GM18502 (cell line): ENCODE data around the gene SH3GL1.

Experiments
- ATAC-seq: cut with Tn5 transposase; IDR thresholded peaks from one replicate; pipeline ENCODE4 v1.9.1; 2021; ENCODE audit warnings: mild to moderate bottlenecking; ENCODE audit not compliant: unreplicated experiment, poor library complexity

SH3GL1 gene

GRCh38 chr19:4402171-4403004, 2.0 kb upstream of the SH3GL1 start, which contains the start of gene CHAF1A:
CHAF1A (plus strand) TSS chr19:4402640; CDS start chr19:4402763, 123 bp downstream.
- peak; percentile 84 for ATAC-seq

GRCh38 chr19:4401769-4402170, 1.4 kb upstream of the SH3GL1 start:
- no peak for ATAC-seq

DNA sequence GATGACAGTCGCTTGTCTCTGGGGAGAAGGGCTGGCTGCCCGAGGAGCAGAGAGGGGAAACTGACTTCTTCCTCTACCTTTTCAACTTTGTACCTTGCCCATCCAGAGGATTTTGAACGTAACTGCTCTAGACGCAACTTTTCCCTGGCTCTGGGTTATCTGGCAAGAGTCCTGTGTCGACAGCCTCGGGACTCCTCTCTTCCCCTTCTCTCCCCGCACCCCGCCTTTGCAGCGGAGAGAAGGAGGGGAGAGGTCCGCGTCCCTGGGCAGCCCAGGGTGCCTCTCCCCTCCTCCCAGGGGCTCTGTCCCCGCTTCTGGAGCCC, 574 bp downstream of the SH3GL1 start:
- ATAC-seq: no peak

DNA sequence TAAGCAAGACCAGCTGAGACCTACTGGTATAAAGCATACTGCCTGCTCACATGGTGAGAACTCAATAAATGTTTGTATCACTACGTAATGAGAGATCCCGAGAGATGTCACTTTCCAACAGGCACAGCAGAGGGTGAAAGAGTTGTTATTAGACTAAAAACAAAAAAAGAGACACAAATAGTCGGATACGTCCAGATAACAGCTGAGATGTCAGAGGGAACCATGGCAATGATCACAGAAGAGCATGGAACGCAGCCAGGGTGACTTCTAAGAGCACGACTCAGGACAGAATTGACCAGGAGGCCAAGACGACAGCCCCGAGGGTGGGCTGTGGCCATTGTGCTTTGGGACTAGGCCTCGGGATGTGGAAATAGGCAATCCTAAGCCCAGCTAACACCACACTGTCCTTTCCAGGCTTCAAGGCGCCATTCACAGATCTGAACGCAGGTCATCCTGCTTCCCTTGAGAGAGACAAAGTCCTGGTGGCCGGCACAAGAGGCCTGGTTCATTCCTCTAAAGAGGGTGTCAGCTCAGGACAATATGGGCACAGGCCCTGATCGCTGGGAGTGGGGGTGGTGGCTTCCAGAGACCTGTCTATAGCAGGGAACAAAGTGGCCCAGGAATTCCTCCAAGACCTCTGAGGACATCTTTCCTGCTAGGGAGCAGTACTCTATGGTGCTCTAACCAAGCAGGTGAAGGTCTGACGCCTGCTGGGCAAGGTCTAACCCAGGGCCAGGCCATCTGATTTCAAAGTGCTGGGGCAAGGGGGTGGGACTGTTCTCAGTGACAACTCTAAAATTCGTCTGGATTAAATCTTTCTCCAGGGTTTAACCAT, 3.2 kb downstream of the SH3GL1 start:
- no peak for ATAC-seq

DNA sequence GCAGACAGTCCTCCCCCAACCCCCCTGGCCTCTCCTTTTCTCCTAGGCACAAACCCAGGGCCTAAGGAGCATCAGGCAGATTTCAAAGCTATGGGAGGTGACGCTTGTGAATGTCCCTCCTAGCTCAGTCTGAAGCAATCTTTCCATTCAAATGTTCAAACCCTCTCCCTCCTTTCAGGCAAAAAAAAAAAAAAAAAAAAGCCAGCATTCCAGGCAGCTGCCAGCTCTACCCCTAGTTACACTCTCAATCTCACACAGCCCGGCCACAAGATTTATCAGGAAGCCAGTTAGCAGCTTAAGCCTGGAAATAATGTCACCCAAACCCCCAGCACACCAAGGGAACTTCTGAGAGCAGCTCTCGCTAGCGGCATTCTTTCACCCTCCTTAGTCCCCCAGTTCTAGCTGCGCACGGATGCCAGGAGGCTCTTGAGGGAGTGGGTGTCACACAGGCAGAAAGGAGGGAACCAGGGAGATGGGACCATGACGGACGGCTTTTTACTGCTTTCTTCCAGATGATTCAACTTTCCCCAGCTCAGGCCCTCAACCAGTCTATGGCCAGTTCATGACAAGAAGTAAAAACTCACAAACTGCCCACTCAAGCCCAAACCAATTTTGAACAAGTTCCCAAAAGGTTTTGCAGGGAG, 6.3 kb downstream of the SH3GL1 start:
- ATAC-seq: no peak

DNA sequence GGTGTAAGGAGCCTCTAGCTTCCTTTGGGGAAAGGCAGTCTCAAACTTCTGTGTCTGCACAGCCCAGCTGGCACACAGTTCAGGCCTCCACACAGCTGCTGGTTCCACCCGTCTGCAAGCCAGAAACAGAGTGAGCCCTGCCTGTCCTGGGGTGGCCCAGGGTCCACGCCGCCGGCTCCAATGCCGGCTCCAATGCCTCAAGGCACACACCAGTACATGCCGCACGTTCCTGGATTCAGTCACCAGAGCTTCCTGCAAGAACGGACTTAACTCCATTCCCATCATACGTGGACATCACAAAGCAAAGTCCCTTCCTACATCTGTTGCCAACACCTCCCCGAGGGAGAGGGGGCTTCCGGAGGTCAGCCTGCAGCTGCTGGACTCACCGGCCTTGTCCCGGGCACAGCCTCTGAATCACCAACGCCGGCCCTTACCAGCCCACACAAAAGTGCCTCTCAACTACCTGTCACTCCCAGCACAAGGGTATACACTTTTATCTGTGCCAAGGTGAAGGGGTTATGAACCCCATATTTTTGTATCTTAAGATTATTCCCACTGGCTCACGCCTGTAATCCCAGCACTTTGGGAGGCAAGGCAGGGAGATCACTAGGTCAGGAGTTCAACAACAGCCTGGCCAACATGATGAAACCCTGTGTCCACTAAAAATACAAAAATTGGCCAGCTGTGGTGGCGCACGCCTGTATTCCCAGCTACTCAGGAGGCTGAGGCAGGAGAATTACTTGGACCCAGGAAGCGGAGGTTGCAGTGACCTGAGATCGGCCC, 8.5 kb downstream of the SH3GL1 start:
- ATAC-seq: no peak

DNA sequence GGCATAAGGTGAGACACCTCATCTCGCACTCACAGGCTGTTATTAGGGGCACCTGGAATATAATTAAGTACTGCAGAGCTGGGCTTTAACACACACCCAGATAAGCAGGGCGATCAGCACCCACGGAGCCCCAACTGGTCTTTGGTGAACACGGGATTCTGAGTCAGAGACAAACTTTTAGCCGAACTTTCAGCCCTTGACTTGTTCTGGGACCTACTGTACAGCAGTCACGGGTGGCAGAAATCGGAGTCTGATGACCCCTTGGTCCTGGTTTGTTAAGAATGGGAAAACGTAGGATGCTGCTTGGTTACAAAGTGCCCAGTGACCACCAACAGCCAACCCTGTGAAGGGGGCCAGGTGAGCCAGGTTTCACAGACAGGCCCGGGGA, 9.0 kb downstream of the SH3GL1 start:
- no peak for ATAC-seq

- ATAC-seq: no peak
Measured at GRCh38 chr19:4390567-4391305, 9.6 kb downstream of the SH3GL1 start.

DNA sequence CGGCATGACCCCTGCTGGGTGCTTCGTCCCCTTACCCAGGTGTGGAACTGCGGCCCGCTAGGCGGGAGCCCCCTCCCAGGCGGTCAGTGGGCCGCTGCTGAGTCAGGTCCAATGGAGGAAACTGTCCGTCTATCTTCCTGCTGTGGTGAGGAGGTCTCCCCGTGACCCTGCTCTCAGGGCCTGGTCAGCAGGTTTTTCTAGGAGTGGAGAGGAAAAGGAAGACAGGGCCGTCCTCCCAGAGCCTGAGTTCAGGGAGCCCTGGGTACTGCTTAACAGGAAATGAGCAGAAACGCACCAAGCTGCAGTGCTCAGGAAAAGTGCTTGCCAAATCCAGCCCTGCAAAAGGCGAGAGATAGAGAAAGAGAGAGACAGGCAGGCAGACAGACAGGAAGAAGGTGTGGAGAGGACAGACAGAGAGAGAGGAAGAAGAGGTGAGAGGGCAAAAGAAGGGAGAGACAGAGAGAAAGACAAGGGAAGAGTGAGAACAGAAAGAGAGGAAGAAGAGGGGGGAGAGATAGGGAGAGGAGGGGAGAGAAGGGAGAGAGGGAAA, 10.3 kb downstream of the SH3GL1 start:
- ATAC-seq: no peak

DNA sequence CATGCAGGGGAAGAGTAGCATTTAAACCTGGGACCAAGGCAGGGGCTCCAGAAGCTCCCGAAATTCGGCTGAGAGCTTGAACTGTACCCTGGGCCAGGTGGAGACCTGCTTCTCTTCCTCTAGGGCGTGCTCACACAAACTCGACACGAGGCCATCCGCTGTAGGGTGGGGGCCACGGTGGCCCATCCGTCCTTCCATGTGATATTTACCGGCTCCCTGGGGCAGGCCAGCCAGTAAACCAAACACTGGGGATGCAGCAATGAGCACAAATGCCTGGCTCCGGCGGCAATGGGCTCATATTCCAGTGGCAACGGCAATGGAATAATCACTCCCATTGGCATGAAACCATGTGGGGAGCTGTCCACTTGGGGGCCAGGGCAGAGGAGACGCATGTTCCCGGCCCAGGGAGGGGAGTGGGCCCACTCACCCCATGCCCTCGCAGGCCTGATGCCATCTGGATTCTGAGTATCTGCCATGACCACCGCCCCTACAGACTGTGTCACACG, 10.8 kb downstream of the SH3GL1 start:
- ATAC-seq: no peak

GRCh38 chr19:4389064-4389375, 11.3 kb downstream of the SH3GL1 start:
- ATAC-seq: no peak

- ATAC-seq: no peak
Measured at GRCh38 chr19:4388337-4389063, 11.8 kb downstream of the SH3GL1 start.

GRCh38 chr19:4386041-4386782, 14.1 kb downstream of the SH3GL1 start:
- ATAC-seq: no peak

- no peak for ATAC-seq
Measured at GRCh38 chr19:4385291-4386040, 14.9 kb downstream of the SH3GL1 start.

- ATAC-seq: no peak
Measured at GRCh38 chr19:4380254-4380727, 20.1 kb downstream of the SH3GL1 start.

DNA sequence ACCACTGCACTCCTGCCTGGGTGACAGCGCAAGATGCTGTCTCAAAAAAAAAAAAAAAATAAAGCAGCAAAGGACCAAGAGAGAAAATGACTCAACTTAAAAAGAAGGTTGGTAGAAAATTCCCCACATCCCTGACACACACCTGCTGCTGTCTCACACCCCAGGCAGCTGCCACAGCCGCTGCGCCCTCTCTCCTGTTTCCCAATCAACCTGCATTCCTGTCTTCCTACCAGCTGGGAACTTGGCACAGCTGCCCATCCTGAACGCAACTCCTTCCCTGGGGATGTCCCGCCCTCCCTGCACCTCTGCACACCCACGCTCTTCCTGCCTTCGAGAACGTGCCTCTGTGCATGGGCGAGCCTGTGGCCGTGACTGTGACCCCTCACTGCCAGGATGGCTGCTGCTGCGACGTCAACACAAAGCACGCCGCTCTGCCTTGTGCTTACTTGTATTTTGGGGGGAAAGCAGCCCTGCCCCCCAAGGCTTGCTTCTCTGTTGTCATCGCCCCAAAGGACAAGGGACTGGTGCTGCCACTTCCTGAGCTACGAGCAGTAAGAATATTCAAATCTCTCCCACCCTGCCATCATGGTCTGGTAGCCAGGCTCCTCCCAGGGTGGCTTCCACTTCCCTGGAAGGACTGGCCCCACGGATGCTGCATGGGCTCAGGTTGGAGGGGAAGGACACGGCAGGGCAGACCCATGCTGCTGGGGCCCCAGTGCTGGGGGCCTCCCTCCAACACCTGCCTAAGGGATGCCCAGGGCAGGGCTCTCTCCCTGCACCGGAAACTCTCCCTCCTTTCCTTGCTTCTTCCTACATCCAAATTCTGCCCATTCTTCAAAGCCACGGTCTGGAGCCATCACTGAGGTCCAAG, 20.7 kb downstream of the SH3GL1 start:
- no peak for ATAC-seq
